HG03095 (cell line): ENCODE results near the gene SLC25A47.

ENCODE experiments used
- ATAC-seq: cut with Tn5 transposase; IDR thresholded peaks from one replicate; pipeline ENCODE4 v1.9.1; 2021; ENCODE audit warnings: moderate library complexity; ENCODE audit not compliant: unreplicated experiment

SLC25A47 gene

DNA sequence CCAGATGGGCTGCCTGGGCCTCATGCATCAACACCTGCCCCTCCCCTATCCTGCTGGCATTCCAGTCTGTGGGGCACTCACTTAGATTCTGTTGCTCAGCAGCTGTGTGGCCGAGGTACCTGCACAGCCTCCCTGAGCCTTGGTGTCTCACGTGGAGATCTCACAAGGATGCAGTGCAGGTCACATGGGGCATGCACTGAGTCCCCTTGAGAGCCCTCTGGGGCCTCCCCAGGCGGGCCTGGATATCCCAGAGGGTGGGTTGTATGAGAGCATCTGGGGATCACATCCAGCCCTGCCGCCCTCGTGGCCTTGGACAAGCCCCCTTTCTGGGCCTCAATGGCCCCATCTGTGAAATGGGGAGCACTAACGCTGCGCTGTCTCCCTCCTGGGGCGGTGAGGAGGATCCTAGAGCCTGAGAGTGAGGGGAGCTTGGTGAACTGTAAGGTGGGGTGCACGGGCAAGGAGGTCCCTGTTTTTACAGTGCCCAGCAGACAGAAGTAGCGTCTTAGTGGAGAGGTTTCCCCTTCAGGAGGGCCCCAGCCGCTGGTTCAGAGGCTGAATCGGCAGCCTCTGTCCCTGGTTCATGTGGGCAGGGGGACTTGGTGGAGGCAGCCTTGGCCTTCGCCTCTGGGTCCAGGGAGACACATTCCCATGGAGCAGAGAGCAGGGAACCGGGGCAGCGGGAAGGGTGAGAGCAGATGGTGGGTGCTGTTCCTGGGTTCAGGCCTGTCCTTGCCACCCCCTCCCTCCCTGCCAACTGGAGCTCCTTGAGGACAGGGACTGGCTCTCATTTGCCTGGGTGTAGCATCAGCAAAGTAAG is 791 bp upstream of the SLC25A47 start:
- no peak for ATAC-seq

DNA sequence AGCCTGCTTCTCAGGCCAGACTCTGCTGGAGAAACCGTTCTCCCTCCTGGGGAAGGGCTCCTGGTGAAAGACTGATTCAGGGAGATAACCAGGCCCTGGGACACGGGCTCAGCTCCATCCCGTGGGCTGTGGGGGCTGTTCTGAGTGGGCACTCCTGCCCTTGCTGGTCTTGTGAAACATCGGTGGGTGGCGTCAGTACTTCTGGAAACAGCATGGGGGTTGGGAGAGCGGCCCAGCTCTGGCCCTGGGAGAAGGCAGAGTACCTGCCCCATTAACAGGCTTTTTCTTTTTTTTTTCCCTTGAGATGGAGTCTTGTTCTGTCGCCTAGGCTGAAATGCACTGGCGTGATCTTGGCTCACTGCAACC is 786 bp downstream of the SLC25A47 start:
- ATAC-seq = no peak

DNA sequence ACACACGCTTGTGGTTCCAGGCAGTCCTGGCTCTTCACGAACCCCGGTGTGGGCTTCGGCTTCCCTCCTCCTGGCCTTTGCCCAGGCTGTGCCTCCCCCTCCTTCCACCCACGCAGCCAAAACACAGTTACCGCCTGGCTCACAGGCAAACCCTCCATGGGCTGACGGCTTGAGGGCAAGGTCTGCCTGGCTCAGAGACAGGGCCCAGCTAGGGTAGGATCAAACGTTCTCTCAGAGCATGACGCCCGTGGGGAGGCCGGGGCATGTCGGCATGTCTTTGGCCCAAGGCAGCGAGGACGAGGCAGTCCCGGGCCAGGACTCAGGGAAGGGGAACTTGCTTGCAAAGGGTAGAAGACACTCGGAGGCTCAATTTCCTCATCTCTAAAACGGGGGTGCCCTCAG is 2.1 kb downstream of the SLC25A47 start:
- ATAC-seq = no peak

DNA sequence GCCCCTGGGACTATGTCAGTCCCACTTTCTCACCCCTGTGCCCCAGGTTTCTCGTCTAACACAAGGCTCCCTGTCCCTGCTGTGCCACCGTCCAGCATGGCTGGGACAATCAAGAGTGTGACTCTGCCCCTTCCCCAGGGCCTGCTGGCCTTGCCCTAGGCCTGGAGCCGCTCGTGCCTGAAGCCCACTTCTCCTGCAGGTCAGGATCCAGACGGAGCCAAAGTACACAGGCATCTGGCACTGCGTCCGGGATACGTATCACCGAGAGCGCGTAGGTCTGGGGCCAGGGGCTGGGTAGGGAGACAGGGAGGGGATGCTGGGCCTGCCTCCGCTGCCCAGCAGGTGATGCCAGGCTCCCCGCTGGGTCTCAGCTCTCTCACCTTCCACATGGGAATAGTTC is 2.8 kb downstream of the SLC25A47 start:
- ATAC-seq = no peak

DNA sequence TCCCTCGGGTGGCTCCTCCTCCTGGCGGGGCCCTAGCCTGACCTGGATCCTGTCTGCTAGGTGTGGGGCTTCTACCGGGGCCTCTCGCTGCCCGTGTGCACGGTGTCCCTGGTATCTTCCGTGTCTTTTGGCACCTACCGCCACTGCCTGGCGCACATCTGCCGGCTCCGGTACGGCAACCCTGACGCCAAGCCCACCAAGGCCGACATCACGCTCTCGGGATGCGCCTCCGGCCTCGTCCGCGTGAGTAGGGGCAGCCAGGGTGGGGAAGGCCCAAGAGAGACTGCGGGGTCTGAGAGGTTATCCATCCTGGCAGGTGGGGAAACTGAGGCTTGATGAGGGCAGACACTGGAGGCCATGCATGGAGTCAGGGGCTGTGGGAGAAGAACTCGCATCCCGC is 4.0 kb downstream of the SLC25A47 start:
- ATAC-seq = no peak

DNA sequence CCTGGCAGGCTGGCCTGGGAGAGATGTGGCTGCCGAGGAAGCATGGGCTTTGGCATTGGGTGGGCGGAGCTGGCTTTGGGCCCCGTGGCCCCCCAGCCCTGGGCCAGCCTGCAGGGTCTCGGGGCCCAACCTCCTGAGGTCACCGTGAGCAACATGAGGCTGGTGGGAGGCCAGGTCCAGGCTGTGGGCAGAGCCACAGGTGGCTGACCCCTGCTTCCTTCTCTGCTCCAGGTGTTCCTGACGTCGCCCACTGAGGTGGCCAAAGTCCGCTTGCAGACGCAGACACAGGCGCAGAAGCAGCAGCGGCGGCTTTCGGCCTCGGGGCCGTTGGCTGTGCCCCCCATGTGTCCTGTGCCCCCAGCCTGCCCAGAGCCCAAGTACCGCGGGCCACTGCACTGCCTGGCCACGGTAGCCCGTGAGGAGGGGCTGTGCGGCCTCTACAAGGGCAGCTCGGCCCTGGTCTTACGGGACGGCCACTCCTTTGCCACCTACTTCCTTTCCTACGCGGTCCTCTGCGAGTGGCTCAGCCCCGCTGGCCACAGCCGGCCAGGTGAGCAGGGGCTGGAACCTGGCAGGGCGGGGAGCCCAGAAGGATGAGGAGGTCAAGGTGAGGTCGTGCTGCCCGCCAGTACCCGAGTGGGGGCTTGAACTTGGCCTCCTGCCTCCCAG is 5.5 kb downstream of the SLC25A47 start:
- ATAC-seq = no peak

DNA sequence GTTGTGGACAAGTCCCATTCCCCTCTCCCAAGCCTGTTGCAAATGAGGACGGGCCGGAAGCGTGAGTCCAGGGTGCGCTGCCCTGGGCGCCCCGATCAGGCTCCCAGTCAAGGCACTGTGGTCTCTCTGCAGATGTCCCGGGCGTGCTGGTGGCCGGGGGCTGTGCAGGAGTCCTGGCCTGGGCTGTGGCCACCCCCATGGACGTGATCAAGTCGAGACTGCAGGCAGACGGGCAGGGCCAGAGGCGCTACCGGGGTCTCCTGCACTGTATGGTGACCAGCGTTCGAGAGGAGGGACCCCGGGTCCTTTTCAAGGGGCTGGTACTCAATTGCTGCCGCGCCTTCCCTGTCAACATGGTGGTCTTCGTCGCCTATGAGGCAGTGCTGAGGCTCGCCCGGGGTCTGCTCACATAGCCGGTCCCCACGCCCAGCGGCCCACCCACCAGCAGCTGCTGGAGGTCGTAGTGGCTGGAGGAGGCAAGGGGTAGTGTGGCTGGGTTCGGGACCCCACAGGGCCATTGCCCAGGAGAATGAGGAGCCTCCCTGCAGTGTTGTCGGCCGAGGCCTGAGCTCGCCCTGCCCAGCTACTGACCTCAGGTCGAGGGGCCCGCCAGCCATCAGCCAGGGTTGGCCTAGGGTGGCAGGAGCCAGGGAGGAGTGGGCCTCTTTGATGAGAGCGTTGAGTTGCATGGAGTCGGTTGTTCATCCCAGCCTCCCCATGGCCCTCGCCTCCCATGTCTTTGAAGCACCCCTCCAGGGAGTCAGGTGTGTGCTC is 6.3 kb downstream of the SLC25A47 start:
- ATAC-seq = no peak

DNA sequence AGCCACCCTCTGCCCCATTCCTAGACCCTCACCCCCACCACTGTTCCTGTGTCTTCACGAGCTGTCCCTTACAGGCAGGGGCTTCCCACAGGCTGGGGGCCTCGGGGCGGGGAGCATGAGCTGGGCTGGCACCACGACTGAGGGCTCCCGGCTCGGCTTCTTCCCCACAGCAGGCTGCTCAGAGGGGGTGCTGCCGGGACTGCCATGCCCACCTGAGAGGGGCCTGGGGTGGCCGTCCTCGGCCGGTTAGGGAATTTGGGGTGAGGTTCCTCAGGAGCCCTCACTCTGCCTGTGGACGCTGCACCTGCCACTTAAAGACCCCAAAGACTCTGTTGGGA is 6.8 kb downstream of the SLC25A47 start:
- no peak for ATAC-seq

DNA sequence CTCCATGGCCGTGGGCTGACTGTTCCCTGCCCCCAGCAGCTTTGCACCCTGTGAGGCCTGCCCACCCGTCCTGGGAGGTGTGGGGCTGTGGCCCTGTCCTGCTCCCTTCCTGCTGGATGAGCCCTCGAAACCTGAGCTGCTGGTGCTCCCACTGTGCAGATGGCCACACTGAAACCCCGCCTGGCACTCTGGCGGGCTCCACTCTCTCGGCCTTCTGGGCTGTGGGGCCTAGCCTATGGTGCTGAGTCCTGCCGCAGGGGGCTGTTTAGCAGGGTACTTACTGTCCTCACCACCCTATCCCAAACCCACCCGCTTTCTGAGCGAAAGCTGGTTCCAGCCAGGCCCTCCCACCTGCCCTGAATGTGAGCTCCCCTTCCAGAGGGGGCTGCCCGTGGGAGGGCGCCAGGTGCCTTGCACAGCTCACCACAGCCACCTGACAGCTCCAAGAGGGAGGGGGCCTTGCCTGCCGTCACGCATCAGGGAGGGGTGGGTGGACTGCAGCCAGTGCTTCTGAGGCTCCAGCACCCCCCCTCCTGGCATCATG is 7.3 kb downstream of the SLC25A47 start:
- no peak for ATAC-seq

DNA sequence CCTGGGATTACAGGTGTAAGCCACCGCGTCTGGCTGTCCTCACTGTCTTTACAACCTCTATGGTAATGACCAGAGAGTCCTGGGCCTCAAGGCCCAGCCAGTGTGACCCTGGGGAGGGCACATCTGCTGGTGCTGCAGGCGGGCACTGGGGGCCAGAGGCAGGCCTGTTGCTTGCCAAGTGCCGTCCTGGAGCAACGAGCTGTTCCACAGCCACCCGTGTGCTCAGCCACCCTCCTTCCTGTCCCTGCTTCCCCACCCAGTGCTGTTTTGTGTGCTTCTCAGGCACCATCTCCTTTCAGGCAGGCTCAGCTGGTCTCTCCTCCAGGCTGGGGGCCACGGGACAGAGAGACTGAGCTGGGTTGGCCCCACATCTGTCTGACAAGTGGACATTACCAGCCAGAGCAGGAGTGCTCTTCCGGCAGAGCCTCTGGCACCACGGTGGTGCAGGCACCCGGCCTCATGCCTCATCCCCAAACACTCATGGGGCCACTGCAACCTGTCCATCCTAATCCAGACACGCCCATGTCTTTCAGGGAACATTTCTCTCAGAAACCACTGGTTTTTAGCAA is 9.0 kb downstream of the SLC25A47 start:
- ATAC-seq = no peak

DNA sequence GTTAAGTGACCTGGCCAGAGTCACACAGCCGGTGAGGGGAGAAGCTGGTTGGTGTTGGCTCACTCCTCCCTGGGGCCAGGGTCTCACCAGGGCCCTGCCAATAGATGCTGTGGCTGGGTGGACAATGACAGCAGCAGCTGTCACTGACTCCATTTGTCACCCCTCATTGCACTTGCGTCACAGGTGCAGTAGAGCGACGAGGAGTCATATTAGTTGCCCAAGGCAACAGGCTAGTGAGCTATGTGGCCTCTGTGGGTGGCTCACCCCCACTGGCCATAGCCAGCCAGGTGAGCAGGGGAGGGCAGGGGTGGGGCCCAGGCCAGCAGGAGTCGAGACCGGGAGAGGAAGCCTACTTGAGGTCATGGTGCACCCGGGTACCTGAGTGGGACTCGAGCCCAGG is 9.7 kb downstream of the SLC25A47 start:
- no peak for ATAC-seq

DNA sequence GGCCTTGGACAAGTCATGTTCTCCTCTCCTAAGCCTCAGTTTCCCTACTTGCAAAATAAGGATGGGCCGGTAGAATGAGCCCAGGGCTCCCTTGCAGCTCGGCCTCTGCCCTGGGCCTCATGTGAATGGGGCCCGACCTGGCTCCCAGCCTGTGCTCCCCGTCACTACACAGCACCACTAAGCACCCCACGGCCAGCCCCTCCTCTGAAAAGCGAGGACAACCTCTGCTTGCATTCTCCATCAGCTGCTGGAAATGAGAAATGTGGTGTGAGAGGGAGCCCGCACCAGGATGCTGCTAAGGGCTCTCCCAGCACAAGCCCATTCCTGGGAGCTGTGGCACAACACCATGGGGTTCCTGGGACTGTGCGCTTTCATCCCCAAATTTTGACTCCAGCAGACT is 10.2 kb downstream of the SLC25A47 start:
- no peak for ATAC-seq

DNA sequence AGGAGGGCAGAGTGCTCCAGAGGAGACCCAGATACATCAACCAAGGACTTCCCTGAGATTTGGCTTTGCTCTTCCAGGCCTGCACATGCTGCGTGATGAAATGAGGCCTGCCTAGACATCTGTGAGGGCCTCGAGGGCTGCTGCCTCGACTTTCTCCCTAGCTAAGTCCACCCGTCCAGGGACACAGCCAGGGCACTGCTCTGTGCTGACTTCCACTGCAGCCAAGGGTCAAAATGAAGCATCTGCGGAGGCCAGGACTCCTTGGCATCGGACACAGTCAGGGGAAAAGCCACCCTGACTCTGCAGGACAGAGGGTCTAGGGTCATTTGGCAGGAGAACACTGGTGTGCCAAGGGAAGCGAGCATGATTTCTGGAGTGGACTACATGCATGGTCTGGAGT is 10.7 kb downstream of the SLC25A47 start:
- no peak for ATAC-seq

DNA sequence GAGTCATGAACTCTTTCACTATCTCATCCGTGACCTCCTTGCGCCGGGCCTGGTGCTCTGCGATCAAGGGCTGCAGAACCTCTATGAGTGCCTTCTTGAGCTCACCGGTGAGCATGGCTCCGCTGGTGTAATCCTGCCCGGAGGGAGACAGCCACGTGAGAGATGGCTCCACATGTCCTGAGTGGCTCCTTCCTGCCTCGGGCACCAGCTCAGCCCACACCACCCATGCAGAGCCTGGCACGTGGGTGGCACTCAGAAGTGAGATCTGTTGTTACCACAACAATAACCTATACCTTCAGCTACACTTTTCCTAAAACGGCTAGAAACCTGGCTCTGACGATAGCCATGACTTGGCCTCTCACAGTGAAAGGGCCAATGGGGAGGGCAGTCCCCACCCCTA is 11.8 kb downstream of the SLC25A47 start:
- no peak for ATAC-seq

DNA sequence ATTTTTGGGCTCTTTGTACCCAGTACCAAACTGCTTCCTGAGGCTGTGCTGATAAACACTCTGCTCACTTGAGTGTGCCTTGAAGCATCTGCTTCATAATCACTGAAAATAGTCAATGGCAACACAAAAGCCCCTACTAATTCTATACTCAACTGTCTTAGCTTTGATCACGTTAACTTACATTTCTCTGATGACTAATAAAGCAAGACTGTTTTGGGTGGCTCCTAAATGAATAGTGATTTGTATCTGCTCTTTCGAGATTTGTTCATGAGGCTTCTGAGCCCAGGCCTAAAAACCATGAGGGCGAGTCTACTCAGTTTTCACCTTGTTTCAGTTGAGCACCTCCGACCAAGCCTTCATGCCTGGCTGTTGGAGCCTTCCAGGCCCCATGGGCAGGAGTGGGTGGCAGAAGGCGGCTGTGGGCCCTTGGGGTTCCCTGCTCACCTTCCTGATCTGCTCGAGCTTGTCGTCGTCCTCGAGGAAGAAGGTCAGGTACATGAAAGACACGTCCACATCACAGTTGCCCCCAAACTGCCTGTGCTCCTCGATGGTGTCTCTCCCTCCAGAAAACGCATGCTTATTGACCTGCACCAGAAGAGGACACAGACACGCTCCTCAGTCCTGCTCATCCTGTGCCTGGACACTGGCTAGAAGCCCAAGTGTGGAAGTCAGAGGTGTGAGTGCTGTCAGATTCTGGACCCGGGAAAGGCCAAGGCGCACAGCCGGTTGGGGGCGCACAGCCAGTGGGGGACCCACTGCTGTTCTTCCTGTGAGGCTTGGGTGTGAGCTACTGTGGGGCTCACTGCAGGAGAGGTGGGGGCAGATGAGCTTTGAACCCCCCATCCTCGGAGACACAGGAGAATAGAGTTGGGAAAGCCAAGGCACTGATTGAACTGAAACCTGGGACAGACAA is 13.7 kb downstream of the SLC25A47 start:
- ATAC-seq = peak; percentile 46

DNA sequence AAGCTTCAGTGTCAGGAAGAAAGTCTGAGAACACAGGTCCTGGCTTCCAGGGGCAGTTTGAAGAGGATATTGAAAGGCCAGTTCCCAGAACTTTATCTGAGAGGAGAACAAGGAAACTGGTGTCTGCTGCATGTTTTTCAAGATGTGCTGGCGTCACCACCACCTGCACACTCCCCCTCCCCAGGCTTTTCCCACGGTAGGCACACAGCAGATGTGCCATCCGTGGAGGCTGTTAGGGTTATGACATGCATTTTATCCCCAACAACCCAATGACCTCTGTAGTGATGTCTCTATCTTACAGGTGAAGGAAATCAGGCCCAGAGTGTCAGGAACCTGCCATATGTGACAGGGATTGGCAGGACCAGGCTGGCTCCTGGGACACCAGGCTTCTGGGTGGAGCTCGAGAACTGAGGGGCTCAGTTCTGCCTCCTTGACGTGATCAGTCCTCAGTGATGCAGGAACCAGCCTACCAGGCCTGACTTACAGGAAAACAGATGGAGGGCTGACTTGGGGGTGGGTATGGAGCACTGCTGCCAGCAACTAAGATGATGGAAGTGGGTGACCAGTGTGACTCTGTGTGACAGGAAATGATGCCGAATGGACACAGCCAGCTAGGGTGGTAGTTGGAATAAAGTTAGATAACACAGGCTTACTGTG is 16.8 kb downstream of the SLC25A47 start:
- no peak for ATAC-seq

DNA sequence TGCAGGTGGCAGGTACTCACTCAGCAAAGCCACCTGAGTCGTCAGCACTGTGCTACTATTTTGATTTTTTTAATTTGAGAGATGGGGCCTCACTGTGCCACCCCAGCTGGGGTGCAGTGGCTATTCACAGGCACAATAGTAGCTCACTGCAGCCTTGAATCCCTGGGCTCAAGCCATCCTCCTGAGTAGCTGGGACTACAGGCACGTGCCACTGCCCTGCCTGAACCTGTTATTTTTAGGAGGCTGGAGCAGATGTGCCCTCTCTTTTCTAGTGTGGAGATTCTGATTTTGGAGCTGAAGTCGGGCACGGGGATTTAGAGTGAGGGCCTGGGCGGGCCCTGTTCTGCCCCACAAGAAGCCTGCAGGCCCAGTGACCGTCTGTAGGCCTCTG is 17.3 kb downstream of the SLC25A47 start:
- no peak for ATAC-seq

DNA sequence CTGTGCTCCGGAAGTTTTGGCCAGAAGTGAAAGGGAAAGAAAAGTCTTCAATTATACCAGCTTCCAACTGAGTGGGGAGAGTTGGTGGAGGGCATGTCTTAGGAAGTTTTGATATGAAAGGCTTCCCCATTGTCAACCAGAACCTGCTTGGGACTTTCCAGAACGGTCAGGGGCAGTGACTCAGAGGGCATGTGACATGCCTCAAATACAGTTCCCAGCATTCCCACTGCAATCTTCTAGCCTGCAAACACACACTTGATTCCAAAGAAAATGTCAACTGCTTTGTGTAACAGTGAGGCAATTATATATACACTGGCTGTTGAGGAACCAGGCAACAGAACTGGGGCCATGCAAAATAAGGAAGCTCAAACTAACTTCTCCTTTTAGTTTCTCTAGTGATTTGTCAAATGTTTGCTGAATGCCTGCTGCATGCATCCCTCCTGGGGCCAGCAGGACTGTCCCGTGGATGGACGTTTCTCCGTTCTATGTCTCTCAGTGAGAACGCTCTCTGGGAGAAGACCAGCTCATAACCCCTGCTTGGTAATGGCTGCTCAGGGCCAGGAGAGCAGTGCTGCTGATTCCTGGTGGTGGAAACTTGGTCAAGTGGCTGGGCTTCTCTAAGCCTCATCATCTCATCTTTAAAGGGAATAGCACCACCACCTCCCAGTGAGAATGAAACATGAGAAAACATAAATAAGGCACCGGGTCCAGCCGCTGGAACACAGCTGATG is 18.3 kb downstream of the SLC25A47 start:
- no peak for ATAC-seq

DNA sequence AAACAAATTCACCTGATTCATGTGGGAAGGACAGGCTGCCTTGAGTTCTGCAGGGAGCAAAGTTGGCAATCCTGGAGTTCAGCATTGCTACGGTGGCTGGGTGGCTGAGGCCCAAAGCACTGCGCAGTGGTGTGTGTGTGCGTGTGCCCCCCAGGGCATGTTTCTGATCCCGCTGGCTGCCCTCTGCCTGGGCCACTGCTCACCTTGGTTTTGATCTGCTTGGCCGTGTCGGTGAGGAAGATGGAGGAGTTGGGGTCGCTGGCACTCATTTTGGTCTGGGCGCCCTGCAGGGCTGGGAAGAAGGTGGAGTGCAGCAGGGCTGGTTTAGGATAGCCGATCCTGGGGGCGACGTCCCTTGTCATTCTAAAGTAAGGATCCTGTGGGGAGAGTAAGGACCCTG is 19.1 kb downstream of the SLC25A47 start:
- no peak for ATAC-seq
